Measurements from ENCODE around the gene USP2. TPM values are rescaled to one million over a fixed set of nuclear protein-coding genes. Genes with fewer than 3 reads are reported as not detected.

USP2 gene
- total RNA-seq, 1 experiment from 2014 or later, result 5.7 TPM

- TF ChIP-seq, protein P1, sequence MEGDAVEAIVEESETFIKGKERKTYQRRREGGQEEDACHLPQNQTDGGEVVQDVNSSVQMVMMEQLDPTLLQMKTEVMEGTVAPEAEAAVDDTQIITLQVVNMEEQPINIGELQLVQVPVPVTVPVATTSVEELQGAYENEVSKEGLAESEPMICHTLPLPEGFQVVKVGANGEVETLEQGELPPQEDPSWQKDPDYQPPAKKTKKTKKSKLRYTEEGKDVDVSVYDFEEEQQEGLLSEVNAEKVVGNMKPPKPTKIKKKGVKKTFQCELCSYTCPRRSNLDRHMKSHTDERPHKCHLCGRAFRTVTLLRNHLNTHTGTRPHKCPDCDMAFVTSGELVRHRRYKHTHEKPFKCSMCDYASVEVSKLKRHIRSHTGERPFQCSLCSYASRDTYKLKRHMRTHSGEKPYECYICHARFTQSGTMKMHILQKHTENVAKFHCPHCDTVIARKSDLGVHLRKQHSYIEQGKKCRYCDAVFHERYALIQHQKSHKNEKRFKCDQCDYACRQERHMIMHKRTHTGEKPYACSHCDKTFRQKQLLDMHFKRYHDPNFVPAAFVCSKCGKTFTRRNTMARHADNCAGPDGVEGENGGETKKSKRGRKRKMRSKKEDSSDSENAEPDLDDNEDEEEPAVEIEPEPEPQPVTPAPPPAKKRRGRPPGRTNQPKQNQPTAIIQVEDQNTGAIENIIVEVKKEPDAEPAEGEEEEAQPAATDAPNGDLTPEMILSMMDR (conservative IDR thresholded peaks at IDR 0.05), result no peak
- H3K36me3 Mint-ChIP-seq (ENCODE audit: insufficient read depth in 1 of 3, low read depth in 3 of 3), result peaks cover 0 to 4% (median 3%) of the 10 kb centered on the region in 3 experiments; a peak in 4 of 7 replicates
- no peak overlapping the region for H4K91ac ChIP-seq (ENCODE audit: insufficient read length, low read depth, low read length)
These were observed 39.5 kb downstream of the USP2 start for GRCh38 chr11:119342023-119342300.

More at GRCh38 chr11:119342023-119342300, 39.5 kb downstream of the USP2 start:
- Histone ChIP-seq H3K18ac (ENCODE audit: insufficient read length, low read depth, low read length) (no peak overlapping the region), H2BK20ac (ENCODE audit: low read depth, low read length, poor library complexity, severe bottlenecking) (no peak overlapping the region), H3K27ac (ENCODE audit: insufficient read length, low read depth, low read length) (no peak overlapping the region), H2AK5ac (ENCODE audit: insufficient read length, low read length) (no peak overlapping the region), H3K14ac (ENCODE audit: insufficient read depth, low read length) (no peak overlapping the region), H3K79me1 (ENCODE audit: insufficient read depth, low read depth, low read length, poor library complexity, severe bottlenecking) (no peaks in the 10 kb centered on the region), H3K56ac (ENCODE audit: insufficient read length, low read depth, low read length) (no peak overlapping the region), H3K4me1 (ENCODE audit: insufficient read depth, low read length) (no peaks in the 10 kb centered on the region; the same call in 1 of the 2 replicates), H3K9ac (ENCODE audit: extremely low read depth, insufficient read length, low read length) (no peak overlapping the region), H3K27me3 (ENCODE audit: insufficient read depth, low read length) (peaks cover 16% of the 10 kb centered on the region), H2BK12ac (ENCODE audit: insufficient read length, low read depth, low read length) (no peak overlapping the region), H3K4ac (ENCODE audit: low read depth, low read length) (no peak overlapping the region), H3K23ac (ENCODE audit: insufficient read length, low read depth, low read length) (no peak overlapping the region), H3K4me2 (ENCODE audit: insufficient read depth, insufficient read length, low read length) (no peak overlapping the region), H2AFZ (ENCODE audit: low read length) (no peak overlapping the region), H3T11ph (ENCODE audit: low read length) (no peak overlapping the region), H3K9me3 (ENCODE audit: control insufficient read depth, low read depth, low read length) (no peaks in the 10 kb centered on the region), H4K8ac (replicated peaks; ENCODE audit: insufficient read length, low read depth, low read length) (no peak overlapping the region), H4K5ac (ENCODE audit: insufficient read length, low read depth, low read length) (no peak overlapping the region), H2BK120ac (ENCODE audit: low read depth, low read length, poor library complexity, severe bottlenecking) (no peak overlapping the region), H2BK5ac (ENCODE audit: insufficient read length, low read length) (no peak overlapping the region), H4K20me1 (ENCODE audit: control insufficient read depth, insufficient read depth, insufficient read length) (no peaks in the 10 kb centered on the region), H3K23me2 (ENCODE audit: insufficient read length, low read depth, low read length, poor library complexity, severe bottlenecking) (peaks cover 19% of the 10 kb centered on the region), H3K79me2 (ENCODE audit: insufficient read depth, low read length) (no peaks in the 10 kb centered on the region), H2BK15ac (ENCODE audit: low read depth, low read length) (no peak overlapping the region)
- Mint-ChIP-seq H3K27me3 (ENCODE audit: low read depth) (peaks cover 76% of the 10 kb centered on the region), H3K4me3 (no peak overlapping the region; a peak in 1 of 5 replicates), H3K27ac (no peak overlapping the region), H3K4me1 (peaks cover 29 to 46% of the 10 kb centered on the region in 2 experiments), H3K9me3 (no peaks in the 10 kb centered on the region; a peak in 1 of 5 replicates)
- no peak for DNase-seq
- WGBS (ENCODE audit: extremely low coverage, insufficient read length, low lambda C conversion rate), result no CpG with 5 or more reads among the region's 7 CpGs
